ENCODE data around the gene STKLD1. TPM values are rescaled to one million over a fixed set of nuclear protein-coding genes. Genes with fewer than 3 reads are reported as not detected.
"Not testable (repeated sequence)": the region's sequence is repeated elsewhere in the genome, so short reads cannot be mapped to it uniquely, and the experiment has no call there.

Gene STKLD1
- total RNA-seq, 2 experiments from 2014 or later, result 0.59 to 1.0 TPM

GRCh38 chr9:133375116-133375723 is 946 bp upstream of the STKLD1 start:
- H3K9me3 ChIP-seq (ENCODE audit: control insufficient read depth in 1 of 2, insufficient read depth in 1 of 2, low read length in 2 of 2), result no peaks in the 10 kb centered on the region
- ChIA-PET POLR2A (interaction anchor here (0.9 to 8.7 kb wide), 4 partner anchors 10 to 85 kb away, joined by 3 to 109 read pairs (median 11); partner anchors contain the start of genes CACFD1, MED22, RPL7A and SURF1), CTCF (interaction anchor here (0.9 to 1.1 kb wide), 2 partner anchors 18 to 27 kb away, joined by 4 to 5 read pairs; partner anchors contain the start of genes MED22, RPL7A, SURF1 and SURF2)
- Mint-ChIP-seq H3K9me3 (no peaks in the 10 kb centered on the region), H3K27me3 (no peaks in the 10 kb centered on the region), H3K4me1 (ENCODE audit: low read depth) (peaks cover 47% of the 10 kb centered on the region), H3K4me3 (peak overlapping the region; percentile 96), H3K27ac (peak overlapping the region; percentile 98), H3K36me3 (ENCODE audit: low read depth) (peaks cover 27% of the 10 kb centered on the region)
- intact Hi-C loops (cut with DNase I, micrococcal nuclease), result loop anchor here in 1 of 2 experiments (5.0 kb wide), 2 partner anchors 42 to 87 kb away; partner anchors contain the start of gene REXO4
- ATAC-seq (ENCODE audit: poor library complexity) (no peak), DNase-seq (peak in 1 of 14 experiments; percentile 35)
- H3K4me3 ChIP-seq (ENCODE audit: low read length), result peak overlapping the region; percentile 73
- no peak for TF ChIP-seq CTCF (IDR thresholded peaks at IDR 0.05)
- peak overlapping the region; percentile 81 to 84 for H3K27ac ChIP-seq (ENCODE audit: low read depth in 1 of 2, low read length in 2 of 2)
- H3K27me3 ChIP-seq (ENCODE audit: control insufficient read depth in 1 of 2, insufficient read depth in 2 of 2, low read length in 2 of 2), result no peaks in the 10 kb centered on the region
- peaks cover 61% of the 10 kb centered on the region for H3K4me1 ChIP-seq (ENCODE audit: insufficient read depth, low read length)
- peaks cover 13% of the 10 kb centered on the region for H3K36me3 ChIP-seq (ENCODE audit: insufficient read depth, low read length)

- intact Hi-C loops (cut with DNase I, micrococcal nuclease), result loop anchor here in 1 of 2 experiments (5.0 kb wide), 2 partner anchors 40 to 85 kb away; partner anchors contain the start of gene REXO4
- peak overlapping the region; percentile 76 for H3K4me3 Mint-ChIP-seq
- not testable (repeated sequence) for H3K27ac ChIP-seq (ENCODE audit: low read depth in 1 of 2, low read length in 2 of 2); H3K9me3 Mint-ChIP-seq; H3K27me3 Mint-ChIP-seq; DNase-seq; H3K4me3 ChIP-seq (ENCODE audit: low read length); H3K27me3 ChIP-seq (ENCODE audit: control insufficient read depth in 1 of 2, insufficient read depth in 2 of 2, low read length in 2 of 2); H3K9me3 ChIP-seq (ENCODE audit: control insufficient read depth in 1 of 2, insufficient read depth in 1 of 2, low read length in 2 of 2); ATAC-seq (ENCODE audit: poor library complexity)
- Histone ChIP-seq H3K36me3 (ENCODE audit: insufficient read depth, low read length) (peaks cover 12% of the 10 kb centered on the region), H3K4me1 (ENCODE audit: insufficient read depth, low read length) (peaks cover 40% of the 10 kb centered on the region)
- POLR2A ChIA-PET, result interaction anchor here (0.6 to 8.7 kb wide), 5 partner anchors 20 to 42 kb away, joined by 3 to 109 read pairs (median 16); partner anchors contain the start of genes MED22, REXO4, RPL7A and SURF1
- peaks cover 28% of the 10 kb centered on the region for H3K4me1 Mint-ChIP-seq (ENCODE audit: low read depth)
- peaks cover 13% of the 10 kb centered on the region for H3K36me3 Mint-ChIP-seq (ENCODE audit: low read depth)
- H3K27ac Mint-ChIP-seq, result peak overlapping the region; percentile 55
- CTCF ChIA-PET, result interaction anchor here (1.0 to 2.5 kb wide), 2 partner anchors 21 to 29 kb away, joined by 3 to 7 read pairs; partner anchors contain the start of genes MED22, RPL7A, SURF1 and SURF2
Measured at GRCh38 chr9:133377280-133377679, 1.1 kb downstream of the STKLD1 start.

GRCh38 chr9:133377721-133378216 is 1.6 kb downstream of the STKLD1 start:
- POLR2A ChIA-PET, result interaction anchor here (2.2 to 2.4 kb wide), 2 partner anchors 30 to 43 kb away, joined by 16 to 26 read pairs; partner anchors contain the start of genes MED22, RPL7A and SURF6
- TF ChIP-seq CTCF (IDR thresholded peaks at IDR 0.05), result no peak
- intact Hi-C loops (cut with DNase I, micrococcal nuclease), result loop anchor here in 1 of 2 experiments (5.0 kb wide), 2 partner anchors 40 to 85 kb away; partner anchors contain the start of gene REXO4
- no peak overlapping the region for H3K4me3 ChIP-seq (ENCODE audit: low read length)
- H3K36me3 ChIP-seq (ENCODE audit: insufficient read depth, low read length), result peaks cover 12% of the 10 kb centered on the region
- H3K27ac ChIP-seq (ENCODE audit: low read depth in 1 of 2, low read length in 2 of 2), result no peak overlapping the region
- DNase-seq, result no peak
- peaks cover 36% of the 10 kb centered on the region for H3K4me1 ChIP-seq (ENCODE audit: insufficient read depth, low read length)
- CTCF ChIA-PET, result interaction anchor here (1.0 to 2.5 kb wide), 2 partner anchors 22 to 30 kb away, joined by 3 to 7 read pairs; partner anchors contain the start of genes MED22, RPL7A, SURF1 and SURF2
- peak overlapping the region; percentile 11 for H3K4me3 Mint-ChIP-seq
- H3K9me3 ChIP-seq (ENCODE audit: control insufficient read depth in 1 of 2, insufficient read depth in 1 of 2, low read length in 2 of 2), result no peaks in the 10 kb centered on the region
- no peaks in the 10 kb centered on the region for H3K27me3 ChIP-seq (ENCODE audit: control insufficient read depth in 1 of 2, insufficient read depth in 2 of 2, low read length in 2 of 2)
- no peak for ATAC-seq (ENCODE audit: poor library complexity)
- H3K9me3 Mint-ChIP-seq, result no peaks in the 10 kb centered on the region
- H3K27me3 Mint-ChIP-seq, result no peaks in the 10 kb centered on the region
- H3K27ac Mint-ChIP-seq, result no peak overlapping the region
- H3K4me1 Mint-ChIP-seq (ENCODE audit: low read depth), result peaks cover 23% of the 10 kb centered on the region
- H3K36me3 Mint-ChIP-seq (ENCODE audit: low read depth), result peaks cover 9% of the 10 kb centered on the region
